Peyer's patch (tissue), 4 donors: Measurements from ENCODE around the gene KIAA0930. TPM values are rescaled to one million over a fixed set of nuclear protein-coding genes. Genes with fewer than 3 reads are reported as not detected.
A peak's percentile ranks its signal among the peaks of the same experiment; 100 is the strongest.

Source experiments
- DNase-seq, 3 donors: peaks; one replicate each; pipeline ENCODE4 v3.0.0-alpha.2; 2017 to 2019
- H3K27ac ChIP-seq, 4 donors: fragments of 200-600 bp; sonication (generic); one replicate each; pipeline ENCODE4 v1.5.1; 2016 to 2019
- H3K27me3 ChIP-seq, 2 donors: fragments of 200-600 bp; sonication (generic); one replicate each; pipeline ENCODE4 v1.5.1; 2019
- H3K36me3 ChIP-seq, 3 donors: fragments of 200-600 bp; sonication (generic); one replicate each; pipeline ENCODE4 v1.5.1; 2016 to 2019
- H3K4me1 ChIP-seq, 4 donors: fragments of 200-600 bp; sonication (generic); one replicate each; pipeline ENCODE4 v1.5.1; 2016 to 2019
- H3K4me3 ChIP-seq, 4 donors: fragments of 200-600 bp; sonication (generic); 1 replicate in 3 of 4; 2 replicates in 1 of 4; pipeline ENCODE4 v1.5.1; 2016 to 2019; ENCODE audit warnings: mild to moderate bottlenecking in 1 of 4
- H3K9me3 ChIP-seq, 4 donors: fragments of 200-600 bp; sonication (generic); one replicate each; pipeline ENCODE4 v1.5.1; 2016 to 2019; ENCODE audit warnings: mild to moderate bottlenecking in 1 of 4
- CTCF ChIP-seq, 6 experiments: fragments of 450-650 bp in 4 of 6; fragments of 200-600 bp in 2 of 6; sonication (generic) in 1 of 6; IDR thresholded peaks; one replicate each; pipeline ENCODE4 v1.5.1; 2017 to 2019; ENCODE audit warnings: antibody characterized with exemption in 6 of 6, mild to moderate bottlenecking in 3 of 6, moderate library complexity in 1 of 6
- POLR2A ChIP-seq, 2 donors: fragments of 450-650 bp; IDR thresholded peaks; one replicate each; pipeline ENCODE4 v1.5.1; 2017; ENCODE audit warnings: antibody characterized with exemption in 2 of 2, mild to moderate bottlenecking in 2 of 2, moderate library complexity in 2 of 2
- total RNA-seq, 4 donors: library from RNA; depleted of rRNA; stranded (reverse); fragments of >200 nt; gene quantifications; one replicate each; pipeline ENCODE4 v1.1.0, GENCODE V29; 2016

KIAA0930 gene
- 10 to 100 TPM; 21.2 to 41.3 (median 27.8) TPM for total RNA-seq

DNA sequence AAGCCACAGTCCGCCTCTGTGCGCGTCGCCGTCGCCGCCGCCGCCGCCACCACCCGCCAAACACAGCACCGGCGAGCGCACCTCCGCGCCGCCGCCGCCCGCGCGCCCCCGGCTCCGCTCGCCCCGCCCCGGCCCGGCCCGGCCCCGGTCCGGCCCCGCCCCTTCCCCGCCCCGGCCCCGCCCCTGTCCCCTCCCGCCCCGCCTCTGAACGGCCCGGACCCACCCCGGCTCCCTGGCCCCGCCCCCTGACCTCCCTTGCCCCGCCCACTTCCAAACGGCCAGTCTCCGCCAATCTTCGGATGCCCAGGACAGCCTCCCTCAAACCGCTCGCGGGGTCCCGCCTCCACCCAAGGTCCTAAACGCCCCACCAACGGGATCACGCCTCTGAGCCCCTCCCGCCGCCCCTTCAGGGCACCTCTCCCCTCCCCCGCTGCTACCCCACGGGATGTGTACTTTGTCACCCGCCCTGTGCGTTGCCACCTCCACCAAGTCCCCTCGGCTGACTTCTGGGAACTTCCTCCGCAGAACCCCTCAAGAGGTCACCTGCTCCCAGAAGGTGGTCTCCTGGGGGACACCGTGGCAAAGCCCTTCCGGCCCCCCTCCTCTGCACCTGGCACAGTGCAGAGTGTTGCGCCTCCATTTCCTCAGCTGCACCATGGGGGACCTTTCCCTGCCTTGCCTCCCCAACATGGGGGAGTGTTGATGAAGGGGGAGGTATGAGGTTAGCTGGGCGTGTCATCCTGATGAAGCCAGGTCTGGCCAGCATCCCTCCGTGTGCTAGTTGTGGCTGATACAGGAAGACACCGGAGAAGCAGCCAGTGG, at the start of gene KIAA0930:
TSS of gene KIAA0930 (minus strand) at position 85 of the 822 bp plus-strand sequence. CDS start 191 bp downstream, outside the sequence.
- no peaks in the 10 kb centered on the region for H3K9me3 ChIP-seq
- peak within 1 kb of the TSS; percentile 56 to 87 (median 76) for H3K4me3 ChIP-seq
- peak; percentile 80 to 90 (median 89) for DNase-seq
- H3K4me1 ChIP-seq, result peaks cover 5 to 24% (median 20%) of the 10 kb centered on the region in 4 donors
- H3K27me3 ChIP-seq, result no peaks in the 10 kb centered on the region
- no peak for TF ChIP-seq CTCF (IDR thresholded peaks at IDR 0.05)
- no peak for TF ChIP-seq POLR2A (IDR thresholded peaks at IDR 0.05)
- H3K36me3 ChIP-seq, result peaks cover 0 to 10% (median 0%) of the 10 kb centered on the region in 3 donors
- H3K27ac ChIP-seq, result peak within 1 kb of the TSS; percentile 49 to 77 (median 64)

DNA sequence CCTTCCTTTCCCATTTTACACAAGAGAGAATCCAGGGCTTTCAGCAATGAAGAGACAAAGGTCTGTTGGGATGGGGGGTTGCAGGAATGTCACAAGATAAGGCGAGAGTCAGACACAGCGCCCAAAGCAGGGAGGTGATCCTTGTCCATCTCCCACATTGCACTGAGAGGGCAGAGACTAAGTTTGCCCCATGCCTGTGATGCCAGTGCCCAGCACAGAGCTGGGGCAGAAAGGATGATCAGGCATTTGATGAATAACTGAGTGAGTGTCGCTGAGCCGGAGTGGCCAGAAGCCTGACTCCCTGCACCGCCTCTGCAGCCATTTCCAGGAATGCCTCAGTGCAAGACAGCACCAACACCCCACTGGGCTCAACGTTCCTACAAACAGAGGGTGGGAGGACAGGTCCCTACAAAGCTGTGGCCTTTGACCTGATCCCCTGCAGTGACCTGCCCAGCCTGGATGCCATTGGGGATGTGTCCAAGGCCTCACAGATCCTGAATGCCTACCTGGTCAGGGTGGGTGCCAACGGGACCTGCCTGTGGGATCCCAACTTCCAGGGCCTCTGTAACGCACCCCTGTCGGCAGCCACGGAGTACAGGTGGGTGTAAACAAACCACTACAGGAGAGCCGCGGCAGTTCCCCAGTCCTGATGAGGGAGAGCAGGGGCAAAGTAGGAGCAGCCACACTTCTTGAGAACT, 46.3 kb upstream of the KIAA0930 start:
- Histone ChIP-seq H3K36me3 (no peaks in the 10 kb centered on the region), H3K9me3 (no peaks in the 10 kb centered on the region), H3K4me1 (peaks cover 0 to 28% (median 5%) of the 10 kb centered on the region in 4 donors), H3K27me3 (no peaks in the 10 kb centered on the region), H3K4me3 (no peak overlapping the region), H3K27ac (no peak overlapping the region)
- TF ChIP-seq POLR2A (IDR thresholded peaks at IDR 0.05) (no peak), CTCF (IDR thresholded peaks at IDR 0.05) (no peak)
- DNase-seq, result no peak

DNA sequence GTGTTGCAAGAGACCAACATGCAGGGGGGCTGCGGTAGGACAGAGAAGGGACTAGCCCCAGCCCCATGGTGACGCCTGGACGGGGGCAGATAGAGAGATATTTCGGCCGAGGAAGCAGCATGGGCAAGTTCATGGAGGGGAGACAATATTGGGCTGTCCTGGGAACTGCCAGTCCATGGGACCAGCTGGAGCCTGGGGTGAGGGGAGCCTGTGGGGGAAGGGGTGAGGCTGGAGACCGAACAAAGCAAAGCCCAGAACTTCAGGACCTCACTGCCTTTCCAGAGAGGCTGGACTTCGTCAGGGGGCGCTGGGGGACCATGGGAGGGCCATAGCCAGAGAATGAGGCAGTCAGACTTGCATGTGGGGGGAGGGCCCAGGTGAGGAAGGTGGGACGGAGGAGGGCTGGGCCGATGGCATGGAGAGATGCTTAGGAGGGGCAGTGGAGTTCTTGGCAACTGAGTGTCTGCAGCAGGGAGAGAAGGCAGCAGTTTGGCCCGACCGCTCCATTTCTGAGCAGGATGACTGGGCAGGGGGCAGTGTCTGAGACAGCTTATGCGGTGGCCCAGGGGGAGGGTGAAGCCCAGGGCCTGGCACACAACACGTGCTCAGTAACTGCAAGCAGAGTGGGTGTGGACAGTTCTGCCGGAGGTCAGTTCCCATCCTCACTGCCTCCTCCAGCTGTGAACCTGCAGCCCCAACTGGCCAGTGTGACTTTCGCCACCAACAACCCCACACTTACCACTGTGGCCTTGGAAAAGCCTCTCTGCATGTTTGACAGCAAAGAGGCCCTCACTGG, 44.8 kb upstream of the KIAA0930 start:
- Histone ChIP-seq H3K27ac (peak overlapping the region in 1 of 4 donors; percentile 42), H3K4me1 (peaks cover 0 to 27% (median 5%) of the 10 kb centered on the region in 4 donors), H3K4me3 (peak overlapping the region in 2 of 4 donors; percentile 40 to 52), H3K9me3 (no peaks in the 10 kb centered on the region), H3K27me3 (no peaks in the 10 kb centered on the region), H3K36me3 (no peaks in the 10 kb centered on the region)
- no peak for TF ChIP-seq CTCF (IDR thresholded peaks at IDR 0.05)
- no peak for TF ChIP-seq POLR2A (IDR thresholded peaks at IDR 0.05)
- no peak for DNase-seq

GRCh38 chr22:45284705-45285262, 44.1 kb upstream of the KIAA0930 start, which contains the start of gene UPK3A:
Gene UPK3A, plus strand, starts transcription at chr22:45284949. Its CDS starts 65 bp downstream, at chr22:45285014.
- H3K36me3 ChIP-seq, result no peaks in the 10 kb centered on the region
- H3K4me1 ChIP-seq, result peaks cover 0 to 21% (median 5%) of the 10 kb centered on the region in 4 donors
- H3K27me3 ChIP-seq, result no peaks in the 10 kb centered on the region
- peak; percentile 68 to 91 (median 89) for DNase-seq
- no peaks in the 10 kb centered on the region for H3K9me3 ChIP-seq
- TF ChIP-seq CTCF (IDR thresholded peaks at IDR 0.05), result peak in 2 of 6 experiments; percentile 6 to 18
- peak; percentile 24 to 66 for TF ChIP-seq POLR2A (IDR thresholded peaks at IDR 0.05)
- H3K4me3 ChIP-seq, result peak within 1 kb of the TSS; percentile 20 to 52 (median 38)
- peak within 1 kb of the TSS in 1 of 4 donors; percentile 42 for H3K27ac ChIP-seq

- no peaks in the 10 kb centered on the region for H3K9me3 ChIP-seq
- no peaks in the 10 kb centered on the region for H3K27me3 ChIP-seq
- peak in 1 of 6 experiments; percentile 14 for TF ChIP-seq CTCF (IDR thresholded peaks at IDR 0.05)
- TF ChIP-seq POLR2A (IDR thresholded peaks at IDR 0.05), result no peak
- peaks cover 0 to 25% (median 8%) of the 10 kb centered on the region in 4 donors for H3K4me1 ChIP-seq
- H3K36me3 ChIP-seq, result no peaks in the 10 kb centered on the region
- H3K27ac ChIP-seq, result peak overlapping the region in 2 of 4 donors; percentile 16 to 74
- H3K4me3 ChIP-seq, result no peak overlapping the region
- no peak for DNase-seq
Observed at GRCh38 chr22:45281010-45281409, 40.3 kb upstream of the KIAA0930 start.
